IMR-90 (cell line): Measurements from ENCODE around the gene OGT. TPM values are rescaled to one million over a fixed set of nuclear protein-coding genes. Genes with fewer than 3 reads are reported as not detected.

Experiments
- ATAC-seq: fragments of 200-7000 bp; cut with Tn5 transposase; 2 replicates; pipeline ENCODE4 v1.9.1; 2020; ENCODE audit warnings: low read depth, mild to moderate bottlenecking, moderate library complexity
- BruUV-seq: library from RNA; stranded (reverse); fragments of 400-500 nt; replicated peaks from 2 replicates; lab custom pipeline; 2021; lab: Mats Ljungman, UMichigan
- CTCF ChIA-PET: fragments of 300-600 bp; formaldehyde crosslinking; extraction: SDS; loops from one replicate; lab custom pipeline; 2021; ENCODE audit warnings: antibody characterized with exemption; lab: Yijun Ruan, JAX
- POLR2A ChIA-PET: fragments of 300-600 bp; sonication (Branson Sonifier 250); formaldehyde crosslinking; loops from one replicate; lab custom pipeline; 2022; ENCODE audit warnings: antibody characterized with exemption; ENCODE audit not compliant: unreplicated experiment; lab: Charles Lee
- DNase-seq: peaks from one replicate; pipeline ENCODE4 v3.0.0; 2013
- H2AFZ ChIP-seq: replicated peaks from 2 replicates; pipeline ENCODE3; 2013; ENCODE audit warnings: low read length, mild to moderate bottlenecking; ENCODE audit not compliant: poor library complexity
- H2AK5ac ChIP-seq: 2 replicates; pipeline ENCODE4 v1.6.1; 2013; ENCODE audit warnings: low read depth, low read length, inconsistent platforms
- H2AK9ac ChIP-seq: replicated peaks from 2 replicates; pipeline ENCODE3; 2013; ENCODE audit warnings: mild to moderate bottlenecking, low read depth, low read length, moderate library complexity; ENCODE audit not compliant: poor library complexity
- H2BK120ac ChIP-seq: 2 replicates; pipeline ENCODE4 v1.6.1; 2013; ENCODE audit warnings: low read depth, low read length, inconsistent platforms
- H2BK15ac ChIP-seq: 3 replicates; pipeline ENCODE4 v1.6.1; 2013; ENCODE audit warnings: low read depth, low read length, inconsistent platforms
- H2BK20ac ChIP-seq: 2 replicates; pipeline ENCODE4 v1.6.1; 2013; ENCODE audit warnings: low read depth, mild to moderate bottlenecking, inconsistent platforms, low read length, moderate library complexity
- H2BK5ac ChIP-seq: 2 replicates; pipeline ENCODE4 v1.6.1; 2013; ENCODE audit warnings: mild to moderate bottlenecking, low read depth, low read length, inconsistent platforms; ENCODE audit not compliant: poor library complexity, severe bottlenecking
- H3K14ac ChIP-seq: replicated peaks from 2 replicates; pipeline ENCODE4 v1.6.1; 2013; ENCODE audit warnings: low read depth, low read length, inconsistent platforms
- H3K18ac ChIP-seq: 2 replicates; pipeline ENCODE4 v1.6.1; 2013; ENCODE audit warnings: low read depth, low read length, control low read depth
- H3K23ac ChIP-seq: 2 replicates; pipeline ENCODE4 v1.6.1; 2013; ENCODE audit warnings: low read depth, low read length, inconsistent platforms
- H3K27ac ChIP-seq: 2 replicates; pipeline ENCODE4 v1.5.1; 2013; ENCODE audit warnings: mild to moderate bottlenecking, control low read depth, low read length; ENCODE audit not compliant: insufficient read depth
- H3K27me3 ChIP-seq: 2 replicates; pipeline ENCODE4 v1.6.1; 2013; ENCODE audit warnings: low read length; ENCODE audit not compliant: control insufficient read depth, insufficient read depth
- H3K36me3 ChIP-seq: 2 replicates; pipeline ENCODE4 v1.6.1; 2013; ENCODE audit warnings: low read length, mixed read lengths; ENCODE audit not compliant: control insufficient read depth, insufficient read depth
- H3K4ac ChIP-seq: 2 replicates; pipeline ENCODE4 v1.6.1; 2013; ENCODE audit warnings: low read depth, low read length, inconsistent platforms
- H3K4me1 ChIP-seq: 2 replicates; pipeline ENCODE4 v1.6.1; 2013; ENCODE audit warnings: low read length, mixed read lengths; ENCODE audit not compliant: control insufficient read depth, insufficient read depth
- H3K4me2 ChIP-seq: 2 replicates; pipeline ENCODE4 v1.6.1; 2013; ENCODE audit warnings: low read depth, mild to moderate bottlenecking, control low read depth, low read length, moderate library complexity
- H3K4me3 ChIP-seq: 2 replicates; pipeline ENCODE4 v1.5.1; 2013; ENCODE audit warnings: low read depth, mild to moderate bottlenecking, control low read depth, low read length, moderate library complexity; ENCODE audit not compliant: insufficient read depth
- H3K56ac ChIP-seq: 2 replicates; pipeline ENCODE4 v1.6.1; 2013; ENCODE audit warnings: low read length, inconsistent platforms; ENCODE audit not compliant: insufficient read depth; ENCODE audit errors: extremely low read depth
- H3K79me1 ChIP-seq, 2 experiments: 2 replicates each; pipeline ENCODE4 v1.6.1; 2013; ENCODE audit warnings: low read length in 2 of 2, inconsistent platforms in 1 of 2, low read depth in 1 of 2
- H3K9ac ChIP-seq: 2 replicates; pipeline ENCODE4 v1.6.1; 2013; ENCODE audit warnings: low read depth, low read length, control low read depth
- H3K9me1 ChIP-seq: 2 replicates; pipeline ENCODE4 v1.6.1; 2013; ENCODE audit warnings: low read length, inconsistent platforms; ENCODE audit not compliant: insufficient read depth
- H3K9me3 ChIP-seq: 2 replicates; pipeline ENCODE4 v1.6.1; 2013; ENCODE audit warnings: low read length; ENCODE audit not compliant: control insufficient read depth, insufficient read depth
- H4K20me1 ChIP-seq: 2 replicates; pipeline ENCODE4 v1.6.1; 2013; ENCODE audit warnings: low read length, inconsistent platforms; ENCODE audit not compliant: insufficient read depth
- H4K5ac ChIP-seq: 2 replicates; pipeline ENCODE4 v1.6.1; 2013; ENCODE audit warnings: mild to moderate bottlenecking, low read depth, low read length, control low read depth
- H4K8ac ChIP-seq, 2 experiments: 2 replicates each; pipeline ENCODE4 v1.6.1; 2013; ENCODE audit warnings: low read depth in 2 of 2, low read length in 2 of 2, control low read depth in 1 of 2, inconsistent platforms in 1 of 2
- H4K91ac ChIP-seq: 2 replicates; pipeline ENCODE4 v1.6.1; 2013; ENCODE audit warnings: low read depth, low read length, inconsistent platforms; ENCODE audit not compliant: insufficient read depth
- BHLHE40 ChIP-seq: fragments of 150-350 bp; IDR thresholded peaks from 2 replicates; pipeline ENCODE4 v1.6.1; 2016; ENCODE audit warnings: mild to moderate bottlenecking, low read depth, low read length
- NFE2L2 ChIP-seq: fragments of 150-350 bp; IDR thresholded peaks from 2 replicates; pipeline ENCODE4 v1.6.1; 2016; ENCODE audit warnings: low read depth, mild to moderate bottlenecking, low read length
- POLR2A ChIP-seq: IDR thresholded peaks from 2 replicates; pipeline ENCODE4 v1.6.1; 2012; ENCODE audit warnings: mild to moderate bottlenecking, low read depth, low read length
- RAD21 ChIP-seq: IDR thresholded peaks from 2 replicates; pipeline ENCODE4 v1.6.1; 2012; ENCODE audit warnings: low read length, improper control_type of control experiment
- RCOR1 ChIP-seq: IDR thresholded peaks from 2 replicates; pipeline ENCODE4 v1.6.1; 2012; ENCODE audit warnings: mild to moderate bottlenecking, low read length, improper control_type of control experiment; ENCODE audit not compliant: insufficient replicate concordance
- WGBS, 2 experiments: methylation state at CpG; one replicate each; pipeline versions ENCODE4 v1.1.5 to v1.1.7; 2013; ENCODE audit warnings: missing lambda C conversion rate in 2 of 2; ENCODE audit not compliant: insufficient read length in 1 of 2; ENCODE audit errors: extremely low coverage in 2 of 2; 5-methylcytosine and 5-hydroxymethylcytosine counted together
- dilution Hi-C: fragments of 300-500 bp; cut with HindIII; formaldehyde crosslinking; loops from one replicate; pipeline ENCODE4 v1.14.3; 2018; ENCODE audit warnings: low sequenced_read_pairs; ENCODE audit not compliant: unreplicated experiment
- in situ Hi-C: fragments of 300-500 bp; cut with MboI; formaldehyde crosslinking; loops from 3 replicates; pipeline ENCODE4 v1.14.3; 2019; ENCODE audit warnings: low sequenced_read_pairs, inconsistent platforms, mixed read lengths
- intact Hi-C: fragments of 100-400 bp; cut with micrococcal nuclease; formaldehyde crosslinking; loops from 2 replicates; pipeline ENCODE4 v1.10.0; 2022
- polyA plus RNA-seq, 3 experiments: library from polyadenylated mRNA; depleted of rRNA; stranded (reverse); fragments of >200 nt; gene quantifications; 2 replicates each; pipeline ENCODE4 v1.2.3, GENCODE V29; 2012; ENCODE audit warnings: low replicate concordance in 1 of 3
- total RNA-seq: library from RNA; depleted of rRNA; stranded (reverse); fragments of >200 nt; gene quantifications from 2 replicates; pipeline ENCODE4 v1.2.3, GENCODE V29; 2012

The OGT gene
- total and polyA plus RNA-seq, 2 of the 4 experiments (the other 2 are of a cell fraction), result 80.7 to 113 TPM

GRCh38 chrX:71623714-71624113 is 90.8 kb downstream of the OGT start:
- Histone ChIP-seq H3K23ac (no peak overlapping the region), H4K8ac (no peak overlapping the region), H2BK15ac (no peak overlapping the region), H2AK5ac (no peak overlapping the region), H4K91ac (no peak overlapping the region), H3K36me3 (no peaks in the 10 kb centered on the region), H3K79me1 (no peaks in the 10 kb centered on the region), H3K27me3 (peaks cover 3% of the 10 kb centered on the region), H2BK20ac (no peak overlapping the region), H3K9ac (no peak overlapping the region), H4K5ac (no peak overlapping the region), H4K20me1 (no peaks in the 10 kb centered on the region), H2AK9ac (no peak overlapping the region), H3K56ac (no peak overlapping the region), H3K9me1 (no peaks in the 10 kb centered on the region), H3K9me3 (no peaks in the 10 kb centered on the region; the same call in 1 of the 2 replicates), H2BK5ac (no peak overlapping the region), H3K4me3 (no peak overlapping the region), H3K18ac (no peak overlapping the region), H3K4ac (no peak overlapping the region), H3K14ac (no peak overlapping the region), H2BK120ac (no peak overlapping the region), H2AFZ (peak overlapping the region; percentile 1), H3K4me2 (no peak overlapping the region), H3K4me1 (no peaks in the 10 kb centered on the region; the same call in 1 of the 2 replicates), H3K27ac (no peak overlapping the region)
- intact Hi-C loops (no loop called here), dilution Hi-C loops (no loop called here), in situ Hi-C loops (no loop called here)
- no CpG with 5 or more reads among the region's 3 CpGs for WGBS, 2 experiments
- ChIA-PET CTCF (no interaction called here), POLR2A (no interaction called here)
- ATAC-seq (no peak), DNase-seq (no peak)
- TF ChIP-seq NFE2L2, result no peak
- TF ChIP-seq BHLHE40, result no peak
- no peak for TF ChIP-seq RCOR1
- TF ChIP-seq RAD21, result no peak
- TF ChIP-seq POLR2A, result no peak
- BruUV-seq, result no TSS peak
